ENCODE measurements around the gene CUTA.

The CUTA gene

GRCh38 chr6:33413241-33414120 lies 4.4 kb downstream of the CUTA start:
- TF ChIP-seq CTCF (conservative IDR thresholded peaks at IDR 0.05) (no peak), ZFX (IDR thresholded peaks at IDR 0.05) (no peak)
- no peak overlapping the region for H3K27ac ChIP-seq

GRCh38 chr6:33412140-33413009 lies 5.5 kb downstream of the CUTA start:
- no peak overlapping the region; the same call in 1 of the 2 replicates for H3K27ac ChIP-seq
- TF ChIP-seq CTCF (conservative IDR thresholded peaks at IDR 0.05): no peak
- TF ChIP-seq ZFX (IDR thresholded peaks at IDR 0.05): no peak

- H3K27ac ChIP-seq: peak overlapping the region; percentile 91
- TF ChIP-seq CTCF (conservative IDR thresholded peaks at IDR 0.05): no peak
- no peak for TF ChIP-seq ZFX (IDR thresholded peaks at IDR 0.05)
These were observed 6.3 kb downstream of the CUTA start for GRCh38 chr6:33411632-33412005.

- peak within 1 kb of the TSS; percentile 91 for H3K27ac ChIP-seq
- TF ChIP-seq CTCF (conservative IDR thresholded peaks at IDR 0.05) (no peak), ZFX (IDR thresholded peaks at IDR 0.05) (no peak)
These were observed 6.9 kb downstream of the CUTA start, which contains the start of gene PHF1 for GRCh38 chr6:33410711-33411631. PHF1 (plus strand) TSS chr6:33411014; CDS start chr6:33412264, 1,250 bp downstream.

GRCh38 chr6:33410050-33410710 lies 7.7 kb downstream of the CUTA start:
- TF ChIP-seq ZFX (IDR thresholded peaks at IDR 0.05) (no peak), CTCF (conservative IDR thresholded peaks at IDR 0.05) (no peak)
- peak overlapping the region; percentile 91 for H3K27ac ChIP-seq

- TF ChIP-seq CTCF (conservative IDR thresholded peaks at IDR 0.05): no peak
- TF ChIP-seq ZFX (IDR thresholded peaks at IDR 0.05): no peak
- H3K27ac ChIP-seq: no peak overlapping the region
These were observed 10.7 kb downstream of the CUTA start for GRCh38 chr6:33407132-33407718.

All from C4-2B (cell line).